KOPT-K1 (cell line): ENCODE data around the gene C19orf73.
"Not testable (repeated sequence)": the region's sequence is repeated elsewhere in the genome, so short reads cannot be mapped to it uniquely, and the experiment has no call there.

Experiments used
- H3K27ac ChIP-seq: fragments of 200-600 bp; sonication (generic); 2 replicates; pipeline ENCODE4 v1.5.1; 2016; ENCODE audit warnings: antibody characterized with exemption, mild to moderate bottlenecking, low read depth, low read length; ENCODE audit not compliant: poor library complexity, severe bottlenecking
- H3K36me3 ChIP-seq: fragments of 200-600 bp; sonication (generic); 2 replicates; pipeline ENCODE4 v1.5.1; 2017; ENCODE audit warnings: antibody characterized with exemption, mild to moderate bottlenecking, low read length, moderate library complexity; ENCODE audit not compliant: insufficient read depth
- H3K9me3 ChIP-seq: fragments of 200-600 bp; sonication (generic); 2 replicates; pipeline ENCODE4 v1.5.1; 2017; ENCODE audit warnings: antibody characterized with exemption, low read length, mild to moderate bottlenecking; ENCODE audit not compliant: insufficient read depth, poor library complexity, severe bottlenecking

C19orf73 gene

DNA sequence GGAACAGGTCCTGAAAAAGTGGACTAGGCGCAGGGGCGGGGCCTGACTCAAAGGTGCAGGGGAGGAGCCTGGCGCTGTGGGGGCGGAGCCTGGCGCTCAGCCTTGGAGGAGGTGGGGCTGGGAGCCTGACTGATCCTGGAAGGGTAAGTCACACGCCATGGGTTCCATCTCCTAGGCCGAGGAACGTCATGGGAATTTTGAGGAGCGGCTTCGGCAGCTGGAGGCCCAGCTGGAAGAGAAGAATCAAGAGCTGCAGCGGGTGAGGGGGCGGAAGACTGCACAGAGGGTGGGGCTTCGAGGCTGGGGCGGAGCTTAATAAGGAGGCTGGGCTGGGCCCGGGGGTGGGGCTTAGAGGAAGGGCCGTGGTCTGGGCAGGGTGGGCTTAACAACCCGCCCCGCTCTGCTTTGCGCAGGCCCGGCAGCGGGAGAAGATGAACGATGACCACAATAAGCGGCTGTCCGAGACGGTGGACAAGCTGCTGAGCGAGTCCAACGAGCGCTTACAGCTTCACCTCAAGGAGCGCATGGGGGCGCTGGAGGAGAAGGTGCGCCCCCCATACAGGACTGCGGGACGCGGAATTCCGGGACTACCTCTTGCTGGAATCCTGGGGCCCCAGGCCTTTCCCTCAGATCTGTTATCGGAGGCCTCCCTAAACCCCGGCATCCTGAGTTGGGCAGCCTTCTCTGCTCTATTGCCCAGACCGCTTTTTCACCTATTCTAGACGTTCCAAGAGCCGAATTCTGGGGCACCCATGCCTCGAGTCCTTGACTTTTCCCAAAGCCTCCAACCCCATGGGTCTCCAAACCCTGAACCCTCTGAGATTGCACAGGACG lies 14.9 kb upstream of the C19orf73 start:
- no peaks in the 10 kb centered on the region for H3K36me3 ChIP-seq
- H3K9me3 ChIP-seq: no peaks in the 10 kb centered on the region
- H3K27ac ChIP-seq: no peak overlapping the region

GRCh38 chr19:49132974-49133609 lies 14.1 kb upstream of the C19orf73 start:
- H3K27ac ChIP-seq: no peak overlapping the region
- no peaks in the 10 kb centered on the region for H3K9me3 ChIP-seq
- no peaks in the 10 kb centered on the region for H3K36me3 ChIP-seq

DNA sequence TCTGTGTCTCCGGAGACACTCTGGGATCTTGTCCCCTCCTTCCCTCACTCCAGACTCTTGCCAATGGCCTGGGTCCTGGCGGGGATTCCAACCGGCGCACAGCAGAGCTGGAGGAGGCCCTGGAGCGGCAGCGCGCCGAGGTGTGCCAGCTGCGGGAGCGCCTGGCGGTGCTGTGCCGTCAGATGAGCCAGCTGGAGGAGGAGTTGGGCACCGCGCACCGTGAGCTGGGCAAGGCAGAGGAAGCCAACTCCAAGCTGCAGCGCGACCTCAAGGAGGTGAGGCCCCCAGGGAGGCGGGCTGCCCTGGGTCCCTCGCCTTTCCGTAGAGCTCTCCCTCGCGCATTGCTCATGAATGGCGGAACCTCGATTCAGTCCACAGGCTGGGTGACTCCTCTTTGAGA lies 11.4 kb upstream of the C19orf73 start:
- no peak overlapping the region for H3K27ac ChIP-seq
- no peaks in the 10 kb centered on the region for H3K9me3 ChIP-seq
- H3K36me3 ChIP-seq: no peaks in the 10 kb centered on the region

DNA sequence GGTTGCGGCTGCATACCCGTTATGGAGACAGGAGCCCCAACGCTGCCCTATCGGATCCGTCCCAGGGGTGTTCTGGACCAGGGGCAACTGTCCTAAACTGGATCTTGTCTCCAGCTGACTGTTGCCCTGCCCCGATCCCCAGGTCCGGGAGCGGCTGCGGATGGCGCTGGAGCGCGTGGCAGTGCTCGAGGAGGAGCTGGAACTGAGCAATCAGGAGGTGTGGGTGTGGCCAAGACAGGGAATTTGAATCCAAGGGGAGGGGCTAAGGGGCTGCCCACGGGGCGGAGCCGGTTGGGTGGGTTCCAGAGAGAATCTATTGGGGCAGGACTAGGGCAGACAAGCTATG lies 10.3 kb upstream of the C19orf73 start:
- Histone ChIP-seq H3K9me3 (no peaks in the 10 kb centered on the region), H3K27ac (no peak overlapping the region), H3K36me3 (no peaks in the 10 kb centered on the region)

DNA sequence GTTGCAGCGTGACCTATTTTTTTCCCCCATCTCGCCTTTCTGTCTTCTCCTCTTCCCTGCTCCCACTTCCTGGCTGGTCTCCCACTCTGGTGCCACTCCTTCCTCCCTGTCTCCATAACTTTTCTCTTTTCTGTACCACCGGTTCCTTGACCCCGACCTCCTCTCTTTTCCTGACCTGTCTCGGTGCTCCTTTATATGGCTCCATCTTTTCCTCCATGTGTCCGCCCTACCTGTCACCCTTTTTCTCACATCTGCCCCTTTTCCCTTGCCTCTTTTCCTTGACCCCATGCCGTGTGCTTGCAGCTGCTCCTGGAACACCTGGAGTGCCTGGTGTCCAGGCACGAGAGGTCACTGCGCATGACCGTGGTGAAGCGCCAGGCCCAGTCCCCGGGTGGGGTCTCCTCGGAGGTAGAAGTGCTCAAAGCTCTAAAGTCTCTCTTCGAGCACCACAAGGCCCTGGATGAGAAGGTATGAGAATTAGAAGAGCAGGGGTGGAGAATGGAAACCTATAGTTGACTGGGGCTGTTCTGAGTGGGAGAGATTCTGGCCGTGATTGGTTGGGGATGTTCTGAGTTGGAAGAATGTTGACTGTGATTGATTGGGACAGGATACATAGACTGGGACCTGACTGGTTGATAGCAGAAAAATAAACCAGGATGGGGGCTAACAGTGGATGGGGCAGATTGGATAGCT lies 9.7 kb upstream of the C19orf73 start:
- peak overlapping the region; percentile 59 for H3K27ac ChIP-seq

GRCh38 chr19:49127674-49128544 lies 9.0 kb upstream of the C19orf73 start:
- H3K27ac ChIP-seq: peak overlapping the region; percentile 59
- H3K9me3 ChIP-seq: no peaks in the 10 kb centered on the region
- no peaks in the 10 kb centered on the region for H3K36me3 ChIP-seq

More for the DNA sequence above, 9.7 kb upstream of the C19orf73 start:
- no peaks in the 10 kb centered on the region for H3K9me3 ChIP-seq
- H3K36me3 ChIP-seq: no peaks in the 10 kb centered on the region

DNA sequence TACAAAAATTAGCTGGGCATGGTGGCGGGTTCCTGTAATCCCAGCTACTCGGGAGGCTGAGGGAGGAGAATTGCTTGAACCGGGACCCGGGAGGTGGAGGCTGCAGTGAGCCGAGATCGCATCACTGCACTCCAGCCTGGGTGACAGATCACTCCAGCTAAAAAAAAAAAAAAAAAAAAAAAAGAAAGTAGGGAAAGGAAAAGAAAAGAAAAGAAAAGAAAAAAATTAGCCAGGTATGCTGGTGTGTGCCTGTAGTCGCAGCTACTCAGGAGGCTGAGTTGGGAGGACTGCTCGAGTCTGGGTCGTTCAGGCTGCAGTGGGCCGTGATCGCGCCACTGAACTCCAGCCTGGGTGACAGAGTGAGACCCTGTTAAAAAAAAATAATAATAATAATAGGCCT lies 8.3 kb upstream of the C19orf73 start:
- not testable (repeated sequence) for H3K27ac ChIP-seq, H3K9me3 ChIP-seq, H3K36me3 ChIP-seq

DNA sequence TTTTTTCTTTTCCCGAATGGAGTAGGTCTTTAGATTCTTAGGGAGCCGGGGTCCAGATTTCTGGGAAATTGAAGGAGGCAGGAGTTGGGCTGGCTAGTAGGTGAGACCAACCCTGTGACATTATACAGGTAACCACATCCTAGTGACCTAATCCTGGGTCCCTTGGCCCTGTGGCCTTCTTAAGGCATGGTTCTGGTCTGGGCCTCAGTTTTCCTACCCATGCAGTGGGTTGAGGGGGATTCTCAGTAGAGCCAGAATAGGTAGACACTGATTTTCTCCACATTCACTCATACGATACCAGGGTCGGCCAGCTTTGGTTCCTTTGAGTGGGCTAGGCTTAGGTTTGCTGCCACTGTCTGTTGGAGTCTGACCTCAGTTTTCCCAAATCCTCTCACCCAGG lies 7.6 kb upstream of the C19orf73 start:
- H3K27ac ChIP-seq: no peak overlapping the region
- no peaks in the 10 kb centered on the region for H3K9me3 ChIP-seq
- no peaks in the 10 kb centered on the region for H3K36me3 ChIP-seq

GRCh38 chr19:49125025-49125731 lies 6.2 kb upstream of the C19orf73 start:
- Histone ChIP-seq H3K9me3 (no peaks in the 10 kb centered on the region), H3K36me3 (no peaks in the 10 kb centered on the region), H3K27ac (no peak overlapping the region)

DNA sequence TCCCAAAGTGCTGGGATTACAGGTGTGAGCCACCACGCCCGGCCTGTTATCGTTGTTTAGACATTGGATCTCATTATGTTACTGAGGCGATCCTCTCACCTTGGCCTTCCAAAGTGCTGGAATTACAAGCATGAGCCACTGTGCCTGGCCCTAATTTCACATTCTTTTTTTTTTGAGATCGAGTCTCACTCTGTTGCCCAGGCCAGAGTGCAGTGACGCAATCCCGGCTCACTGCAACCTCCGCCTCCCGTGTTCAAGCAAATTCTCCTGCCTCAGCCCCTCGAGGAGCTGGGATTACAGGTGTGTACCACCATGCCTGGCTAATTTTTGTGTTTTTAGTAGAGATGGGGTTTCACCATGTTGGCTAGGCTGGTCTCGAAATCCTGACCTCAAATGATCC lies 4.3 kb upstream of the C19orf73 start:
- not testable (repeated sequence) for H3K36me3 ChIP-seq

DNA sequence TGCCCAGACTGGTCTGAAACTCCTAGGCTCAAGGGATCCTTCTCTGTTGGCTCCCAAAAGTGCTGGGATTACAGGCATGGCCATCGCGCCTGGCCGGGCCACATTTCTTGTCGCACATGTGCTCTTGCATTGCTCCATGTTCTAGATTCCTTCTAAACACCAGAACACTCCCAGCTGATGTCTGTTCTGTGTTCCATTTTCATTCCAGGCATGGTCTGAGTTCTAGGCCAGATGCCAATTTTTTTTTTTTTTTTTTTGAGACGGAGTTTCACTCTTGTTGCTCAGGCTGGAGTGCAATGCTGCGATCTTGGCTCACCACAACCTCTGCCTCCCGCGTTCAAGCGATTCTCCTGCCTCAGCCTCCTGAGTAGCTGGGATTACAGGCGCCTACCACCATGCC lies 2.9 kb upstream of the C19orf73 start:
- not testable (repeated sequence) for H3K27ac ChIP-seq, H3K36me3 ChIP-seq, H3K9me3 ChIP-seq

More for the DNA sequence above, 4.3 kb upstream of the C19orf73 start:
- not testable (repeated sequence) for H3K9me3 ChIP-seq, H3K27ac ChIP-seq

DNA sequence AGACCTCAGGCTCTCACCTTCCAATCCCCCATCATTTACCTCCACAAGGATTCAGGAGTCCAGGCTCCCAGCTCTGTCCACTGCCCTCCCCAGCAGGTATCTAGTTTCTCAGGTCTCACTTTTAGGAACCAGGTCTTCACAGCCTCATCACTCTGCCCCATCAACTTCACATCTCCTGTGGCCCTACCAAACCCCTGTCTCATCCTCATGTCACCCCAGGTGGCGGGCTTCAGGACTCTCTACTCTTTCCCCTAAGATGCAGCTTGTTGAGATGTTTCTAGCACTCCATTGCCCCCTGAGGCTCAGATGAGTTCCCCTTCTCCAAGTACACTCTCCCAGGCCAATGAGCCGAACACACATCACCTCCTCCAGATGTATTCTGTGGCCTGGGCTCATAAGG lies 1.9 kb upstream of the C19orf73 start:
- Histone ChIP-seq H3K9me3 (no peaks in the 10 kb centered on the region), H3K36me3 (no peaks in the 10 kb centered on the region), H3K27ac (no peak overlapping the region)

DNA sequence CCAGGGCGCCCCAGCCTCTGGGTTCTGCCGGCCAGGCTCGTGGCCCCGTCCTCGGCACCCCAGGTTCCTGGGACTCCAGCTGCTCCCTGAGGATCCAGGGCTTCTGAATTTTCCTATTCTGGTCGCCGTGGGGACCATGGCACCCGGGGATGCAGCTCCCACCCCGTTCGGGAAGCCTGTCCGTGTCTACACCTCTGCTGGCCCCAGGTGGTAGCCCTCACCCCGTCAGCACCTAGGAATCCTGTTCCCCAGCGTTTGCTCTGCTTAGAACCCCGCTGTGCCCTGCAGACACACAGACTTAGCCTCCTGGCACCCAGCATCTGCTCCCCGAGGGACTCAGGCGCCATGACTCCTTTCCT lies 1.4 kb upstream of the C19orf73 start:
- H3K36me3 ChIP-seq: no peaks in the 10 kb centered on the region
- no peak overlapping the region for H3K27ac ChIP-seq
- no peaks in the 10 kb centered on the region for H3K9me3 ChIP-seq
